Lung (tissue), 12 donors: ENCODE results near the gene CRYZ. TPM values are rescaled to one million over a fixed set of nuclear protein-coding genes. Genes with fewer than 3 reads are reported as not detected.
"Not testable (repeated sequence)": the region's sequence is repeated elsewhere in the genome, so short reads cannot be mapped to it uniquely, and the experiment has no call there.

Source experiments
- ATAC-seq: fragments of 200-7000 bp; cut with Tn5 transposase; one replicate; pipeline ENCODE4 v1.9.1; 2020; ENCODE audit warnings: moderate number of reproducible peaks; ENCODE audit not compliant: insufficient read depth, low FRiP score
- DNase-seq, 3 donors: peaks; one replicate each; pipeline ENCODE4 v3.0.0-alpha.2; 2013 to 2017
- H3K27ac ChIP-seq, 2 donors: one replicate each; pipeline ENCODE4 v1.5.1; 2013; ENCODE audit warnings: mild to moderate bottlenecking in 2 of 2, moderate library complexity in 2 of 2, control low read depth in 1 of 2, inconsistent platforms in 1 of 2, low read depth in 1 of 2, low read length in 1 of 2
- H3K27me3 ChIP-seq, 3 donors: one replicate each; pipeline ENCODE4 v1.5.1; 2013; ENCODE audit warnings: low read length in 2 of 3; ENCODE audit not compliant: control insufficient read depth in 3 of 3, insufficient read depth in 3 of 3
- H3K36me3 ChIP-seq, 4 donors: one replicate each; pipeline ENCODE4 v1.5.1; 2013; ENCODE audit warnings: low read length in 4 of 4, mild to moderate bottlenecking in 1 of 4, moderate library complexity in 1 of 4; ENCODE audit not compliant: control insufficient read depth in 4 of 4, insufficient read depth in 4 of 4
- H3K4me1 ChIP-seq, 5 donors: one replicate each; pipeline ENCODE4 v1.5.1; 2013; ENCODE audit warnings: low read length in 5 of 5, mild to moderate bottlenecking in 2 of 5, moderate library complexity in 1 of 5; ENCODE audit not compliant: control insufficient read depth in 5 of 5, insufficient read depth in 5 of 5
- H3K4me3 ChIP-seq: one replicate; pipeline ENCODE4 v1.5.1; 2013; ENCODE audit warnings: mild to moderate bottlenecking, control low read depth, moderate library complexity
- H3K9ac ChIP-seq, 2 donors: one replicate each; pipeline ENCODE4 v1.5.1; 2013; ENCODE audit warnings: low read length in 2 of 2, control low read depth in 1 of 2; ENCODE audit not compliant: insufficient read depth in 1 of 2
- H3K9me3 ChIP-seq, 4 donors: one replicate each; pipeline ENCODE4 v1.5.1; 2013; ENCODE audit warnings: low read length in 3 of 4, mild to moderate bottlenecking in 1 of 4, moderate library complexity in 1 of 4; ENCODE audit not compliant: control insufficient read depth in 4 of 4, insufficient read depth in 3 of 4
- CTCF ChIP-seq: IDR thresholded peaks from 2 replicates; pipeline ENCODE4 v1.5.1; 2012; ENCODE audit warnings: mild to moderate bottlenecking; ENCODE audit errors: control extremely low read depth, extremely low read depth
- WGBS, 2 donors: extraction: QIAGEN DNeasy Blood & Tissue Kit; methylation state at CpG; one replicate each; pipeline ENCODE4 v1.1.7; 2013; 5-methylcytosine and 5-hydroxymethylcytosine counted together
- polyA plus RNA-seq, 2 donors: library from polyadenylated mRNA; stranded (reverse); fragments of 200-250 nt; gene quantifications; one replicate each; pipeline ENCODE4 v1.2.1, GENCODE V29; 2013
- total RNA-seq, 2 donors: library from RNA; depleted of rRNA in 1 of 2; stranded (reverse); fragments of >200 nt in 1 of 2; gene quantifications; one replicate each; pipeline ENCODE4 v1.2.1, GENCODE V29; 2014 to 2021
- donor health status: control.
- donor health status: control.
- donor health status: Bipolar disorder and iron deficiency.
- donor health status: healthy.
- donor health status: DM: yes; HTN: yes; CAD: no.

Gene CRYZ
- total and polyA plus RNA-seq, 4 donors = 10.9 to 55.9 (median 42.6) TPM

- Histone ChIP-seq H3K4me1 (no peaks in the 10 kb centered on the region), H3K27me3 (no peaks in the 10 kb centered on the region), H3K9me3 (peaks cover 0 to 2% (median 0%) of the 10 kb centered on the region in 4 donors), H3K27ac (no peak overlapping the region), H3K4me3 (no peak overlapping the region), H3K9ac (no peak overlapping the region), H3K36me3 (peaks cover 15 to 46% (median 41%) of the 10 kb centered on the region in 4 donors)
- no peak for ATAC-seq
- no peak for DNase-seq
- no peak for TF ChIP-seq CTCF
Observed at GRCh38 chr1:74755475-74755874, 22.6 kb upstream of the CRYZ start.

GRCh38 chr1:74753104-74753503 lies 20.3 kb upstream of the CRYZ start:
- Histone ChIP-seq H3K9ac (no peak overlapping the region), H3K9me3 (peaks cover 0 to 2% (median 0%) of the 10 kb centered on the region in 4 donors), H3K36me3 (peaks cover 15 to 44% (median 40%) of the 10 kb centered on the region in 4 donors), H3K4me3 (no peak overlapping the region), H3K4me1 (no peaks in the 10 kb centered on the region), H3K27ac (no peak overlapping the region), H3K27me3 (no peaks in the 10 kb centered on the region)
- WGBS, 2 donors = 95 to 96% methylated on average over 2 of the region's 2 CpGs
- no peak for TF ChIP-seq CTCF
- DNase-seq = no peak
- no peak for ATAC-seq

GRCh38 chr1:74748960-74749359 lies 16.1 kb upstream of the CRYZ start:
- H3K27ac ChIP-seq = no peak overlapping the region
- 95 to 97% methylated on average over 1 of the region's 1 CpG for WGBS, 2 donors
- H3K9me3 ChIP-seq = no peaks in the 10 kb centered on the region
- H3K36me3 ChIP-seq = peaks cover 16 to 33% (median 25%) of the 10 kb centered on the region in 4 donors
- H3K27me3 ChIP-seq = no peaks in the 10 kb centered on the region
- DNase-seq (no peak), ATAC-seq (no peak)
- no peak for TF ChIP-seq CTCF
- no peak overlapping the region for H3K9ac ChIP-seq
- H3K4me1 ChIP-seq = peaks cover 0 to 2% (median 0%) of the 10 kb centered on the region in 5 donors
- no peak overlapping the region for H3K4me3 ChIP-seq

- H3K9me3 ChIP-seq, ATAC-seq, H3K9ac ChIP-seq, H3K4me3 ChIP-seq, H3K27me3 ChIP-seq, H3K27ac ChIP-seq, H3K4me1 ChIP-seq, DNase-seq: not testable (repeated sequence)
- peaks cover 16 to 32% (median 22%) of the 10 kb centered on the region in 4 donors for H3K36me3 ChIP-seq
- 96 to 98% methylated on average over 6 of the region's 6 CpGs for WGBS, 2 donors
Observed at GRCh38 chr1:74745247-74745646, 12.4 kb upstream of the CRYZ start.

GRCh38 chr1:74740307-74740980 lies 7.6 kb upstream of the CRYZ start:
- WGBS, 2 donors = 93 to 95% methylated on average over 13 of the region's 13 CpGs
- H3K36me3 ChIP-seq = peaks cover 24 to 47% (median 36%) of the 10 kb centered on the region in 4 donors
- not testable (repeated sequence) for DNase-seq

More at GRCh38 chr1:74740307-74740980, 7.6 kb upstream of the CRYZ start:
- not testable (repeated sequence) for H3K4me1 ChIP-seq, ATAC-seq, H3K9ac ChIP-seq, H3K27me3 ChIP-seq, H3K27ac ChIP-seq, H3K4me3 ChIP-seq, H3K9me3 ChIP-seq
